Limb (tissue), 2 donors: Measurements from ENCODE around the gene TJAP1.
"Not testable (repeated sequence)": the region's sequence is repeated elsewhere in the genome, so short reads cannot be mapped to it uniquely, and the experiment has no call there.

Experiments used
- DNase-seq, 2 donors: peaks; one replicate each; pipeline ENCODE4 v3.0.0-alpha.2; 2016; ENCODE audit errors: extremely low spot score in 2 of 2

Gene TJAP1

GRCh38 chr6:43452896-43453295 lies 24.5 kb upstream of the TJAP1 start:
- DNase-seq: no peak

- no peak for DNase-seq
Measured at GRCh38 chr6:43453831-43454230, 23.5 kb upstream of the TJAP1 start.

GRCh38 chr6:43454290-43454695 lies 23.1 kb upstream of the TJAP1 start:
- DNase-seq: no peak

- DNase-seq: peak; percentile 63 to 88
Measured at GRCh38 chr6:43454696-43455530, 22.5 kb upstream of the TJAP1 start.

- peak in 1 of 2 donors; percentile 71 for DNase-seq
Measured at GRCh38 chr6:43455531-43456428, 21.6 kb upstream of the TJAP1 start, which contains the start of gene DLK2. TSS of gene DLK2 (minus strand) at chr6:43455548. CDS start at chr6:43454825, 723 bp downstream.

GRCh38 chr6:43457643-43458042 lies 19.7 kb upstream of the TJAP1 start:
- DNase-seq: no peak

GRCh38 chr6:43458154-43458553 lies 19.2 kb upstream of the TJAP1 start:
- DNase-seq: not testable (repeated sequence)

- no peak for DNase-seq
Measured at GRCh38 chr6:43459535-43459934, 17.8 kb upstream of the TJAP1 start.

- DNase-seq: no peak
Measured at GRCh38 chr6:43460032-43460431, 17.3 kb upstream of the TJAP1 start.

- DNase-seq: no peak
Measured at GRCh38 chr6:43461936-43462335, 15.4 kb upstream of the TJAP1 start.

- DNase-seq: no peak
Measured at GRCh38 chr6:43464337-43464736, 13.0 kb upstream of the TJAP1 start.

- DNase-seq: no peak
Measured at GRCh38 chr6:43465948-43466347, 11.4 kb upstream of the TJAP1 start.

GRCh38 chr6:43467265-43467664 lies 10.1 kb upstream of the TJAP1 start:
- DNase-seq: not testable (repeated sequence)

- DNase-seq: no peak
Measured at GRCh38 chr6:43467752-43468151, 9.6 kb upstream of the TJAP1 start.

- DNase-seq: no peak
Measured at GRCh38 chr6:43468240-43468639, 9.1 kb upstream of the TJAP1 start.

GRCh38 chr6:43468748-43469681 lies 8.4 kb upstream of the TJAP1 start:
- DNase-seq: no peak

GRCh38 chr6:43469947-43470346 lies 7.4 kb upstream of the TJAP1 start:
- no peak for DNase-seq

- no peak for DNase-seq
Measured at GRCh38 chr6:43471399-43471798, 6.0 kb upstream of the TJAP1 start.

- DNase-seq: no peak
Measured at GRCh38 chr6:43472515-43472914, 4.9 kb upstream of the TJAP1 start.

- no peak for DNase-seq
Measured at GRCh38 chr6:43475516-43475915, 1.9 kb upstream of the TJAP1 start.

- no peak for DNase-seq
Measured at GRCh38 chr6:43476746-43477145, 624 bp upstream of the TJAP1 start.
